Bone marrow (tissue), 2 donors: Measurements from ENCODE around the gene LRRC57.

ENCODE experiments used
- DNase-seq, 2 donors: peaks; one replicate each; lab custom pipeline; 2025; lab: John Stamatoyannopoulos, UW

The LRRC57 gene

GRCh38 chr15:42490671-42491538 lies 57.7 kb downstream of the LRRC57 start, which contains the start of gene ZNF106:
ZNF106 (minus strand) TSS chr15:42491141; CDS start chr15:42472289, 18,852 bp downstream.
- DNase-seq, result peak; percentile 68 to 95

- peak in 1 of 2 donors; percentile 24 for DNase-seq
Observed at GRCh38 chr15:42490291-42490670, 58.3 kb downstream of the LRRC57 start.
